Astrocyte (in vitro differentiated cells and primary cell): ENCODE results near the gene TACR1.

Experiments used
- CTCF ChIP-seq: IDR thresholded peaks from 2 replicates; pipeline ENCODE4 v1.5.1; 2011; ENCODE audit warnings: low read depth, mild to moderate bottlenecking, inconsistent platforms, low read length, moderate library complexity; ENCODE audit not compliant: insufficient read depth
- EZH2 ChIP-seq: IDR thresholded peaks from 2 replicates; pipeline ENCODE4 v1.6.1; 2012; ENCODE audit warnings: mild to moderate bottlenecking, low read length, inconsistent platforms; ENCODE audit not compliant: insufficient read depth

GRCh38 chr2:75031171-75031570 is 168.1 kb downstream of the TACR1 start:
- TF ChIP-seq CTCF, result no peak
- no peak for TF ChIP-seq EZH2
